Heart left ventricle (tissue), 13 donors: ENCODE measurements around the gene ARPP21.

Experiments
- CTCF ChIP-seq, 12 donors: fragments of 200-600 bp; sonication (generic) in 4 of 12; IDR thresholded peaks; one replicate each; pipeline versions ENCODE4 v1.5.0 to v1.8.0; 2018 to 2022; ENCODE audit warnings: antibody characterized with exemption in 12 of 12, mild to moderate bottlenecking in 5 of 12
- POLR2A ChIP-seq, 2 donors: fragments of 450-650 bp; IDR thresholded peaks; one replicate each; pipeline ENCODE4 v1.6.1; 2017; ENCODE audit warnings: antibody characterized with exemption in 2 of 2, mild to moderate bottlenecking in 2 of 2, moderate library complexity in 2 of 2
- donor health status: ischemic (EF 13 %, LVEDD 7.1; RV severe dilation, severe dysfunction).
- donor health status: DM: no; HTN: yes; CAD: no.
- donor health status: DM: no; HTN: no; CAD: no.
- donor health status: ischemic (EF 25% LVEDD 6.9; RV normal size, moderate dysfunction).
- donor health status: ischemic (EF 25% LVEDD 5.7; RV mildly dilated, moderate dysfunction).
- donor health status: ischemic (EF 35%, LVEDD 5.7; RV mildly dilated, moderate dysfunction).
- donor health status: nonischemic (EF 11% LVEDD 7.7; RV severe dilation, severe dysfunction).
- donor health status: DM: yes; HTN: yes; CAD: no.
- donor health status: PGD.
- donor health status: ischemic (EF 29% LVEDD 5.4; RV normal size, mild dysfunction).
- donor health status: nonischemic (EF 23%, LVEDD 6.1; RV moderate dilation, normal function).

- TF ChIP-seq CTCF (IDR thresholded peaks at IDR 0.05), result no peak
- TF ChIP-seq POLR2A (IDR thresholded peaks at IDR 0.05), result no peak
Observed at GRCh38 chr3:35757991-35758757, 118.8 kb downstream of the ARPP21 start.
